PC-3 (cell line): ENCODE data around the gene FAM181B. TPM values are rescaled to one million over a fixed set of nuclear protein-coding genes. Genes with fewer than 3 reads are reported as not detected.
"Not testable (repeated sequence)": the region's sequence is repeated elsewhere in the genome, so short reads cannot be mapped to it uniquely, and the experiment has no call there.

Source experiments
- ATAC-seq: fragments of 200-7000 bp; cut with Tn5 transposase; 2 replicates; pipeline ENCODE4 v1.9.1; 2020; ENCODE audit warnings: mild to moderate bottlenecking, moderate library complexity
- BruUV-seq: library from RNA; stranded (reverse); fragments of 400-500 nt; replicated peaks from 2 replicates; lab custom pipeline; 2021; lab: Mats Ljungman, UMichigan
- CTCF ChIA-PET: fragments of 300-600 bp; sonication (Branson Sonifier 250); formaldehyde crosslinking; loops from one replicate; lab custom pipeline; 2022; ENCODE audit warnings: antibody characterized with exemption; lab: Charles Lee
- POLR2A ChIA-PET: fragments of 300-600 bp; sonication (Branson Sonifier 250); formaldehyde crosslinking; loops from one replicate; lab custom pipeline; 2022; ENCODE audit warnings: antibody characterized with exemption; ENCODE audit not compliant: unreplicated experiment; lab: Charles Lee
- DNase-seq: peaks from one replicate; pipeline ENCODE4 v3.0.0-alpha.2; 2015
- H2AFZ ChIP-seq: fragments of 300-600 bp; sonication (generic); 2 replicates; pipeline ENCODE4 v1.6.0; 2016; ENCODE audit warnings: antibody characterized with exemption, low read length
- H3F3A ChIP-seq: fragments of 300-600 bp; sonication (generic); one replicate; pipeline ENCODE4 v1.6.0; 2017; ENCODE audit warnings: antibody characterized with exemption, low read length, control low read depth, mild to moderate bottlenecking; ENCODE audit not compliant: unreplicated experiment
- H3K27ac ChIP-seq: fragments of 300-600 bp; sonication (generic); 2 replicates; pipeline ENCODE4 v1.5.1; 2016; ENCODE audit warnings: mild to moderate bottlenecking, low read length
- H3K27me3 ChIP-seq: fragments of 300-600 bp; sonication (generic); 2 replicates; pipeline ENCODE4 v1.6.1; 2016; ENCODE audit warnings: low read length, mixed read lengths
- H3K36me3 ChIP-seq: fragments of 300-600 bp; sonication (generic); 2 replicates; pipeline ENCODE4 v1.6.1; 2016; ENCODE audit warnings: low read depth, mixed run types, low read length, mixed read lengths
- H3K4me1 ChIP-seq: fragments of 300-600 bp; sonication (generic); 2 replicates; pipeline ENCODE4 v1.5.1; 2016; ENCODE audit warnings: low read length; ENCODE audit not compliant: insufficient read depth
- H3K4me2 ChIP-seq: fragments of 300-600 bp; sonication (generic); 2 replicates; pipeline ENCODE4 v1.6.0; 2016; ENCODE audit warnings: low read length
- H3K4me3 ChIP-seq: fragments of 300-600 bp; sonication (generic); 2 replicates; pipeline ENCODE4 v1.5.1; 2016; ENCODE audit warnings: mild to moderate bottlenecking, low read length, mixed read lengths
- H3K79me2 ChIP-seq: fragments of 300-600 bp; sonication (generic); 2 replicates; pipeline ENCODE4 v1.6.1; 2017; ENCODE audit warnings: low read length, mixed read lengths
- H3K9ac ChIP-seq: fragments of 300-600 bp; sonication (generic); 2 replicates; pipeline ENCODE4 v1.6.0; 2016; ENCODE audit warnings: mild to moderate bottlenecking, low read length
- H3K9me2 ChIP-seq: fragments of 300-600 bp; sonication (generic); replicated peaks from 2 replicates; pipeline ENCODE4 v1.6.1; 2016; ENCODE audit warnings: mixed run types, low read length, mixed read lengths
- H3K9me3 ChIP-seq: fragments of 300-600 bp; sonication (generic); 2 replicates; pipeline ENCODE4 v1.6.1; 2016; ENCODE audit warnings: low read length, mixed read lengths
- H4K20me1 ChIP-seq: fragments of 300-600 bp; sonication (generic); 2 replicates; pipeline ENCODE4 v1.6.1; 2016; ENCODE audit warnings: low read length, mixed read lengths
- EZH2 ChIP-seq: fragments of 300-600 bp; sonication (generic); IDR thresholded peaks from one replicate; pipeline ENCODE4 v1.6.1; 2017; ENCODE audit warnings: antibody characterized with exemption, mild to moderate bottlenecking, low read length; ENCODE audit not compliant: unreplicated experiment
- EZH2phosphoT487 ChIP-seq: fragments of 300-600 bp; sonication (generic); IDR thresholded peaks from 2 replicates; pipeline ENCODE4 v1.6.1; 2018; ENCODE audit warnings: mild to moderate bottlenecking, antibody characterized with exemption, low read length, borderline replicate concordance
- intact Hi-C: fragments of 100-400 bp; cut with micrococcal nuclease; formaldehyde crosslinking; loops from 2 replicates; pipeline ENCODE4 v1.9.0; 2023
- total RNA-seq: library from RNA; depleted of rRNA; stranded (reverse); fragments of >200 nt; gene quantifications from 2 replicates; pipeline ENCODE4 v1.2.3, GENCODE V29; 2014
- TF ChIP-seq, protein P1 (sequence below): fragments of 300-600 bp; sonication (generic); conservative IDR thresholded peaks from 2 replicates; pipeline ENCODE4 v1.5.1; 2017; ENCODE audit warnings: antibody characterized with exemption, low read depth, mild to moderate bottlenecking, low read length

FAM181B gene
- total RNA-seq, 1 experiment from 2014 or later: not detected

DNA sequence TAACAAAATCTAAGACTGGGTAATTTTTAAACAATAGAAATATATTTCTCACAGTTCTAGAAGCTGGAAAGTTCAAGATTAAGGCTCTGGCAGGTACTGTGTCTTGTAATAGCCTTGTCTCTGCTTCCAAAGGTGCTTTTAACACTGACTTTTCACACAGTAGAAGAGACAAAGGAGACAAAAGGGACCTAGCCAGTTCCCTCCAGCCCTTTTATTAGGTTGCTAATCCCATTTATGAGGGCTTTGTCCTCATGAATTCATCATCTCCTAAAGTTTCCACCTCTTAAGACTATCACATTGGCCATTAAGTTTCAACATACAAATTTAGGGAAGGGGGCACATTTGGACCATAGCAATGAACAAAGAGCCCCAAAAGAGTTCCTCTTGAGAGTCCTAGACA is 40.7 kb downstream of the FAM181B start:
- Histone ChIP-seq H3K9me2 (no peaks in the 10 kb centered on the region), H3K27me3 (peaks cover 27% of the 10 kb centered on the region; the same call in 1 of the 2 replicates), H3K36me3 (no peaks in the 10 kb centered on the region), H3K4me3 (no peak overlapping the region), H3K27ac (no peak overlapping the region), H3K4me2 (no peak overlapping the region), H3K79me2 (no peaks in the 10 kb centered on the region), H4K20me1 (no peaks in the 10 kb centered on the region), H3K9ac (no peak overlapping the region), H3F3A (no peaks in the 10 kb centered on the region), H3K4me1 (peaks cover 8% of the 10 kb centered on the region; the same call in 1 of the 2 replicates), H3K9me3 (no peaks in the 10 kb centered on the region), H2AFZ (no peak overlapping the region)
- ATAC-seq (no peak), DNase-seq (no peak)
- BruUV-seq: no TSS peak
- ChIA-PET CTCF (no interaction called here), POLR2A (no interaction called here)
- intact Hi-C loops: no loop called here
- TF ChIP-seq EZH2phosphoT487 (no peak), EZH2 (no peak)
- TF ChIP-seq, protein P1, sequence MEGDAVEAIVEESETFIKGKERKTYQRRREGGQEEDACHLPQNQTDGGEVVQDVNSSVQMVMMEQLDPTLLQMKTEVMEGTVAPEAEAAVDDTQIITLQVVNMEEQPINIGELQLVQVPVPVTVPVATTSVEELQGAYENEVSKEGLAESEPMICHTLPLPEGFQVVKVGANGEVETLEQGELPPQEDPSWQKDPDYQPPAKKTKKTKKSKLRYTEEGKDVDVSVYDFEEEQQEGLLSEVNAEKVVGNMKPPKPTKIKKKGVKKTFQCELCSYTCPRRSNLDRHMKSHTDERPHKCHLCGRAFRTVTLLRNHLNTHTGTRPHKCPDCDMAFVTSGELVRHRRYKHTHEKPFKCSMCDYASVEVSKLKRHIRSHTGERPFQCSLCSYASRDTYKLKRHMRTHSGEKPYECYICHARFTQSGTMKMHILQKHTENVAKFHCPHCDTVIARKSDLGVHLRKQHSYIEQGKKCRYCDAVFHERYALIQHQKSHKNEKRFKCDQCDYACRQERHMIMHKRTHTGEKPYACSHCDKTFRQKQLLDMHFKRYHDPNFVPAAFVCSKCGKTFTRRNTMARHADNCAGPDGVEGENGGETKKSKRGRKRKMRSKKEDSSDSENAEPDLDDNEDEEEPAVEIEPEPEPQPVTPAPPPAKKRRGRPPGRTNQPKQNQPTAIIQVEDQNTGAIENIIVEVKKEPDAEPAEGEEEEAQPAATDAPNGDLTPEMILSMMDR: no peak

GRCh38 chr11:82689347-82689746 is 44.3 kb downstream of the FAM181B start:
- H2AFZ ChIP-seq, DNase-seq, H3K4me2 ChIP-seq, H3K27ac ChIP-seq, H3K9ac ChIP-seq, intact Hi-C loops, H3K79me2 ChIP-seq, CTCF ChIA-PET, H3F3A ChIP-seq, H4K20me1 ChIP-seq, H3K9me3 ChIP-seq, POLR2A ChIA-PET, BruUV-seq, H3K4me3 ChIP-seq, H3K4me1 ChIP-seq, ATAC-seq, H3K36me3 ChIP-seq, H3K9me2 ChIP-seq: not testable (repeated sequence)
- peaks cover 40% of the 10 kb centered on the region; the same call in 1 of the 2 replicates for H3K27me3 ChIP-seq

GRCh38 chr11:82686211-82686610 is 47.5 kb downstream of the FAM181B start:
- Histone ChIP-seq H3K79me2 (no peaks in the 10 kb centered on the region), H4K20me1 (no peaks in the 10 kb centered on the region), H3F3A (no peaks in the 10 kb centered on the region), H3K4me2 (no peak overlapping the region), H3K9ac (no peak overlapping the region), H3K9me2 (no peaks in the 10 kb centered on the region), H3K9me3 (no peaks in the 10 kb centered on the region), H3K36me3 (no peaks in the 10 kb centered on the region), H2AFZ (no peak overlapping the region), H3K27ac (no peak overlapping the region), H3K27me3 (peaks cover 26% of the 10 kb centered on the region; the same call in 1 of the 2 replicates), H3K4me1 (peaks cover 12% of the 10 kb centered on the region; the same call in 1 of the 2 replicates), H3K4me3 (no peak overlapping the region)
- no TSS peak for BruUV-seq
- DNase-seq (no peak), ATAC-seq (no peak)
- ChIA-PET CTCF (interaction anchor here (0.5 kb wide), 1 partner anchor 1509 kb away, joined by 3 read pairs; no protein-coding TSS in a partner anchor), POLR2A (no interaction called here)
- TF ChIP-seq, protein P1: no peak
- TF ChIP-seq EZH2 (no peak), EZH2phosphoT487 (no peak)
- intact Hi-C loops: no loop called here
